Astrocyte (in vitro differentiated cells and primary cell): ENCODE results near the gene NUBP2. TPM values are rescaled to one million over a fixed set of nuclear protein-coding genes. Genes with fewer than 3 reads are reported as not detected.

Experiments
- DNase-seq: peaks from one replicate; pipeline ENCODE4 v3.0.0-alpha.2; 2010; ENCODE audit warnings: low read depth
- FAIRE-seq: peaks from 2 replicates; lab custom pipeline; 2011; peaks lifted over from hg19 to GRCh38; lab: Jason Lieb, UNC
- H2AFZ ChIP-seq: 2 replicates; pipeline ENCODE4 v1.6.0; 2012; ENCODE audit warnings: low read depth, low read length, inconsistent platforms
- H3K27ac ChIP-seq: 2 replicates; pipeline ENCODE4 v1.5.1; 2011; ENCODE audit warnings: low read depth, low read length, inconsistent platforms
- H3K27me3 ChIP-seq: 2 replicates; pipeline ENCODE4 v1.6.0; 2011; ENCODE audit warnings: low read length, inconsistent platforms; ENCODE audit not compliant: insufficient read depth
- H3K36me3 ChIP-seq: 2 replicates; pipeline ENCODE4 v1.5.1; 2011; ENCODE audit warnings: low read length, inconsistent platforms; ENCODE audit not compliant: insufficient read depth
- H3K4me1 ChIP-seq: 2 replicates; pipeline ENCODE4 v1.5.1; 2011; ENCODE audit warnings: low read length, inconsistent platforms; ENCODE audit not compliant: insufficient read depth
- H3K4me2 ChIP-seq: 2 replicates; pipeline ENCODE4 v1.6.0; 2012; ENCODE audit warnings: low read length, inconsistent platforms
- H3K4me3 ChIP-seq: 2 replicates; pipeline ENCODE4 v1.5.1; 2011; ENCODE audit warnings: low read depth, mild to moderate bottlenecking, low read length, inconsistent platforms; ENCODE audit not compliant: insufficient read depth
- H3K79me2 ChIP-seq: 2 replicates; pipeline ENCODE4 v1.6.0; 2012; ENCODE audit warnings: mild to moderate bottlenecking, low read length, inconsistent platforms; ENCODE audit not compliant: insufficient read depth
- H3K9ac ChIP-seq: 2 replicates; pipeline ENCODE4 v1.6.0; 2012; ENCODE audit warnings: mild to moderate bottlenecking, low read length, inconsistent platforms
- H3K9me3 ChIP-seq: 2 replicates; pipeline ENCODE4 v1.5.1; 2012; ENCODE audit warnings: low read depth, mild to moderate bottlenecking, low read length, inconsistent platforms; ENCODE audit not compliant: insufficient read depth
- H4K20me1 ChIP-seq: 2 replicates; pipeline ENCODE4 v1.6.0; 2012; ENCODE audit warnings: low read length, inconsistent platforms; ENCODE audit not compliant: insufficient read depth
- H3K27ac Mint-ChIP-seq: one replicate; pipeline ENCODE4 v1.8.0; 2021; ENCODE audit warnings: mild to moderate bottlenecking, mixed read lengths; ENCODE audit not compliant: unreplicated experiment
- H3K27me3 Mint-ChIP-seq: one replicate; pipeline ENCODE4 v1.8.0; 2021; ENCODE audit warnings: low read depth, mixed read lengths; ENCODE audit not compliant: unreplicated experiment
- H3K36me3 Mint-ChIP-seq: one replicate; pipeline ENCODE4 v1.8.0; 2021; ENCODE audit warnings: low read depth, mixed read lengths; ENCODE audit not compliant: unreplicated experiment
- H3K4me1 Mint-ChIP-seq: one replicate; pipeline ENCODE4 v1.8.0; 2021; ENCODE audit warnings: low read depth, mixed read lengths; ENCODE audit not compliant: unreplicated experiment
- H3K4me3 Mint-ChIP-seq: one replicate; pipeline ENCODE4 v1.8.0; 2021; ENCODE audit warnings: mild to moderate bottlenecking, moderate library complexity, mixed read lengths; ENCODE audit not compliant: unreplicated experiment
- H3K9me3 Mint-ChIP-seq: one replicate; pipeline ENCODE4 v1.8.0; 2021; ENCODE audit warnings: mild to moderate bottlenecking, mixed read lengths; ENCODE audit not compliant: unreplicated experiment
- CTCF ChIP-seq: IDR thresholded peaks from 2 replicates; pipeline ENCODE4 v1.5.1; 2011; ENCODE audit warnings: low read depth, mild to moderate bottlenecking, inconsistent platforms, low read length, moderate library complexity; ENCODE audit not compliant: insufficient read depth
- EZH2 ChIP-seq: IDR thresholded peaks from 2 replicates; pipeline ENCODE4 v1.6.1; 2012; ENCODE audit warnings: mild to moderate bottlenecking, low read length, inconsistent platforms; ENCODE audit not compliant: insufficient read depth
- total RNA-seq: library from RNA; stranded (reverse); gene quantifications from 2 replicates; pipeline ENCODE4 v1.2.1, GENCODE V29; 2021

The NUBP2 gene
- total RNA-seq, 1 donor from 2014 or later = 41.4 TPM

GRCh38 chr16:1769402-1770300, 13.1 kb upstream of the NUBP2 start:
- FAIRE-seq = no peak

GRCh38 chr16:1770328-1771187, 12.2 kb upstream of the NUBP2 start:
- Mint-ChIP-seq H3K4me3 (peak overlapping the region; percentile 86), H3K9me3 (no peaks in the 10 kb centered on the region), H3K27me3 (no peaks in the 10 kb centered on the region), H3K4me1 (peaks cover 6% of the 10 kb centered on the region), H3K36me3 (no peaks in the 10 kb centered on the region), H3K27ac (peak overlapping the region; percentile 87)
- H3K4me2 ChIP-seq = peak overlapping the region; percentile 91
- TF ChIP-seq EZH2 (no peak), CTCF (no peak)
- peak overlapping the region; percentile 91 for H3K9ac ChIP-seq
- H3K27ac ChIP-seq = peak overlapping the region; percentile 38
- no peaks in the 10 kb centered on the region for H3K36me3 ChIP-seq
- H3K79me2 ChIP-seq = peaks cover 38% of the 10 kb centered on the region
- DNase-seq (peak; percentile 61), FAIRE-seq (no peak)
- no peaks in the 10 kb centered on the region for H3K27me3 ChIP-seq
- H3K4me1 ChIP-seq = peaks cover 26% of the 10 kb centered on the region
- peaks cover 54% of the 10 kb centered on the region for H4K20me1 ChIP-seq
- peak overlapping the region; percentile 65 for H3K4me3 ChIP-seq
- no peak overlapping the region for H2AFZ ChIP-seq
- H3K9me3 ChIP-seq = no peaks in the 10 kb centered on the region

More at GRCh38 chr16:1769402-1770300, 13.1 kb upstream of the NUBP2 start:
- peaks cover 6% of the 10 kb centered on the region for H3K4me1 Mint-ChIP-seq
- no peak overlapping the region for H3K4me3 ChIP-seq
- no peaks in the 10 kb centered on the region for H3K27me3 Mint-ChIP-seq
- H3K27me3 ChIP-seq = no peaks in the 10 kb centered on the region
- H3K9me3 Mint-ChIP-seq = no peaks in the 10 kb centered on the region
- no peak for DNase-seq
- no peak overlapping the region for H3K27ac ChIP-seq
- H3K27ac Mint-ChIP-seq = peak overlapping the region; percentile 87
- no peaks in the 10 kb centered on the region for H3K36me3 Mint-ChIP-seq
- H4K20me1 ChIP-seq = peaks cover 52% of the 10 kb centered on the region
- no peaks in the 10 kb centered on the region for H3K36me3 ChIP-seq
- peak overlapping the region; percentile 86 for H3K4me3 Mint-ChIP-seq
- H3K9ac ChIP-seq = peak overlapping the region; percentile 91
- no peak overlapping the region for H2AFZ ChIP-seq
- peak overlapping the region; percentile 91 for H3K4me2 ChIP-seq
- H3K9me3 ChIP-seq = no peaks in the 10 kb centered on the region
- no peak for TF ChIP-seq CTCF
- no peak for TF ChIP-seq EZH2
- H3K4me1 ChIP-seq = peaks cover 25% of the 10 kb centered on the region
- H3K79me2 ChIP-seq = peaks cover 29% of the 10 kb centered on the region
